Endothelial cell (in vitro differentiated cells): Measurements from ENCODE around the gene RAX2. TPM values are rescaled to one million over a fixed set of nuclear protein-coding genes. Genes with fewer than 3 reads are reported as not detected.

Experiments
- DNase-seq: peaks from one replicate; pipeline ENCODE4 v3.0.0; 2021; ENCODE audit warnings: low spot score
- H3K27ac Mint-ChIP-seq: one replicate; pipeline ENCODE4 v1.8.0; 2021; ENCODE audit warnings: mixed read lengths, inconsistent platforms; ENCODE audit not compliant: unreplicated experiment
- H3K27me3 Mint-ChIP-seq: one replicate; pipeline ENCODE4 v1.8.0; 2021; ENCODE audit warnings: mild to moderate bottlenecking, moderate library complexity, mixed read lengths, inconsistent platforms; ENCODE audit not compliant: unreplicated experiment
- H3K36me3 Mint-ChIP-seq: one replicate; pipeline ENCODE4 v1.8.0; 2021; ENCODE audit warnings: mild to moderate bottlenecking, low read depth, mixed read lengths, inconsistent platforms; ENCODE audit not compliant: unreplicated experiment
- H3K4me1 Mint-ChIP-seq: one replicate; pipeline ENCODE4 v1.8.0; 2021; ENCODE audit warnings: mild to moderate bottlenecking, mixed read lengths, inconsistent platforms; ENCODE audit not compliant: unreplicated experiment
- H3K4me3 Mint-ChIP-seq: one replicate; pipeline ENCODE4 v1.8.0; 2021; ENCODE audit warnings: mild to moderate bottlenecking, mixed read lengths, inconsistent platforms; ENCODE audit not compliant: unreplicated experiment
- H3K9me3 Mint-ChIP-seq: one replicate; pipeline ENCODE4 v1.8.0; 2021; ENCODE audit warnings: mixed read lengths, inconsistent platforms; ENCODE audit not compliant: unreplicated experiment
- CTCF ChIP-seq: fragments of 200-600 bp; sonication (generic); IDR thresholded peaks from one replicate; pipeline ENCODE4 v1.5.0; 2021; ENCODE audit warnings: antibody characterized with exemption; ENCODE audit not compliant: unreplicated experiment
- total RNA-seq: library from RNA; stranded (reverse); fragmentation: NEBNext Ultra II Directional; extraction: Animal tissue kit (Norgen Biotek cat#: 25700); gene quantifications from one replicate; pipeline ENCODE4 v1.2.1, GENCODE V29; 2021; ENCODE audit not compliant: unreplicated experiment

Gene RAX2
- total RNA-seq, 1 donor from 2014 or later: not detected

- H3K27me3 Mint-ChIP-seq: peaks cover 6% of the 10 kb centered on the region
- H3K9me3 Mint-ChIP-seq: no peaks in the 10 kb centered on the region
- no peak for DNase-seq
- no peak overlapping the region for H3K4me3 Mint-ChIP-seq
- no peak for TF ChIP-seq CTCF
- peaks cover 3% of the 10 kb centered on the region for H3K36me3 Mint-ChIP-seq
- H3K27ac Mint-ChIP-seq: no peak overlapping the region
- H3K4me1 Mint-ChIP-seq: peaks cover 3% of the 10 kb centered on the region
Observed at GRCh38 chr19:3807131-3807480, 35.1 kb upstream of the RAX2 start.

GRCh38 chr19:3805859-3806258 lies 33.8 kb upstream of the RAX2 start:
- Mint-ChIP-seq H3K4me1 (peaks cover 3% of the 10 kb centered on the region), H3K27me3 (peaks cover 6% of the 10 kb centered on the region), H3K4me3 (no peak overlapping the region), H3K27ac (no peak overlapping the region), H3K36me3 (peaks cover 3% of the 10 kb centered on the region), H3K9me3 (no peaks in the 10 kb centered on the region)
- TF ChIP-seq CTCF: no peak
- no peak for DNase-seq

GRCh38 chr19:3804429-3804828 lies 32.4 kb upstream of the RAX2 start:
- DNase-seq: no peak
- Mint-ChIP-seq H3K27ac (no peak overlapping the region), H3K36me3 (peaks cover 3% of the 10 kb centered on the region), H3K4me1 (peaks cover 3% of the 10 kb centered on the region), H3K27me3 (peaks cover 4% of the 10 kb centered on the region), H3K4me3 (no peak overlapping the region), H3K9me3 (no peaks in the 10 kb centered on the region)
- TF ChIP-seq CTCF: no peak

- Mint-ChIP-seq H3K27me3 (peaks cover 4% of the 10 kb centered on the region), H3K4me3 (no peak overlapping the region), H3K36me3 (peaks cover 3% of the 10 kb centered on the region), H3K4me1 (peaks cover 3% of the 10 kb centered on the region), H3K27ac (no peak overlapping the region), H3K9me3 (no peaks in the 10 kb centered on the region)
- TF ChIP-seq CTCF: no peak
- no peak for DNase-seq
Observed at GRCh38 chr19:3803986-3804385, 32.0 kb upstream of the RAX2 start.

GRCh38 chr19:3803114-3803888 lies 31.3 kb upstream of the RAX2 start:
- Mint-ChIP-seq H3K4me3 (no peak overlapping the region), H3K27ac (no peak overlapping the region), H3K27me3 (peaks cover 4% of the 10 kb centered on the region), H3K36me3 (peaks cover 3% of the 10 kb centered on the region), H3K9me3 (no peaks in the 10 kb centered on the region), H3K4me1 (peaks cover 3% of the 10 kb centered on the region)
- TF ChIP-seq CTCF: no peak
- DNase-seq: no peak
